ENCODE results near the gene HSD11B1L. TPM values are rescaled to one million over a fixed set of nuclear protein-coding genes. Genes with fewer than 3 reads are reported as not detected.

Gene HSD11B1L
- total RNA-seq, 3 donors from 2014 or later = 10.4 to 13.1 (median 11.1) TPM

DNA sequence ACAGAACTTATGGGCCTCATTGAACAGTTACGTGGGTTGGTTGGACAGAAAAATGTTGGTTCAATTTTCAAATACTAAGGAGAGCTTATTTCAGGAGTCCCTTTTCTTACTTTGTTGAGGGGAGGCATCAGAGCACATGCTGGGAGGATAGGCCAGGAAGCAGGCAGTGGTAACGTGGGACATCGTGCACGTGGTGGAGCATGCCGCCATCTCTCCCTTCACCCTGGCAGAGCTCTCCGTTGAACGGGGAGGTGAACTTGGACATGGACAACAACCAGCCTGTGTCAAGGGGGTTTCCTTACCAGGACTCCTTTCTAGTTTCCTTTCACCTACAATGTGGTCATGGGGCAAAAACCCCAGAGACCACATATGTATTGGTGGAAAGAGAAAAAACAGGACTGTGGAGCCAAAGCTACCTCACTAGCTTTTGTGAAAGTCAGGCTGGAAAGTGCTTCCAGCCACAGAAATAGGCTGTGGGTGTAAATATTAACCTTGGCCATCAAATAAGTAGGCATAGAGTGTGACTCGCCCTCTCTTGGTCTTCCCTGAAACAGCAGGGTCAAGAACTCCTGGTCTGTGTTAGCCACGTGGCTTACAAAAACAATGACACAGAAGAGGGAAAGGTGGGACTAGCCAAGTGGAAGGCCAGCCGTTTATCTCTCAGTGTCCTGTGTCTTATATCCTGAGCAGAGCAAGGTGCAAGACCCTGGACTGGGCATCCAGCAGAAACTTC is 14.9 kb upstream of the HSD11B1L start:
- Histone ChIP-seq H3K4me1 (no peaks in the 10 kb centered on the region), H3K27ac (no peak overlapping the region), H3K4me3 (no peak overlapping the region), H3K9me3 (no peaks in the 10 kb centered on the region), H3K36me3 (peaks cover 10% of the 10 kb centered on the region), H3K27me3 (no peaks in the 10 kb centered on the region)
- DNase-seq (ENCODE audit: low spot score in 2 of 2) = no peak
- intact Hi-C loops (cut with DNase I; ENCODE audit: low total_unique reads) = no loop called here
- TF ChIP-seq, protein P1, sequence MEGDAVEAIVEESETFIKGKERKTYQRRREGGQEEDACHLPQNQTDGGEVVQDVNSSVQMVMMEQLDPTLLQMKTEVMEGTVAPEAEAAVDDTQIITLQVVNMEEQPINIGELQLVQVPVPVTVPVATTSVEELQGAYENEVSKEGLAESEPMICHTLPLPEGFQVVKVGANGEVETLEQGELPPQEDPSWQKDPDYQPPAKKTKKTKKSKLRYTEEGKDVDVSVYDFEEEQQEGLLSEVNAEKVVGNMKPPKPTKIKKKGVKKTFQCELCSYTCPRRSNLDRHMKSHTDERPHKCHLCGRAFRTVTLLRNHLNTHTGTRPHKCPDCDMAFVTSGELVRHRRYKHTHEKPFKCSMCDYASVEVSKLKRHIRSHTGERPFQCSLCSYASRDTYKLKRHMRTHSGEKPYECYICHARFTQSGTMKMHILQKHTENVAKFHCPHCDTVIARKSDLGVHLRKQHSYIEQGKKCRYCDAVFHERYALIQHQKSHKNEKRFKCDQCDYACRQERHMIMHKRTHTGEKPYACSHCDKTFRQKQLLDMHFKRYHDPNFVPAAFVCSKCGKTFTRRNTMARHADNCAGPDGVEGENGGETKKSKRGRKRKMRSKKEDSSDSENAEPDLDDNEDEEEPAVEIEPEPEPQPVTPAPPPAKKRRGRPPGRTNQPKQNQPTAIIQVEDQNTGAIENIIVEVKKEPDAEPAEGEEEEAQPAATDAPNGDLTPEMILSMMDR (IDR thresholded peaks at IDR 0.05) = no peak
- TF ChIP-seq POLR2A (IDR thresholded peaks at IDR 0.05) (no peak), POLR2AphosphoS5 (IDR thresholded peaks at IDR 0.05) (no peak)

DNA sequence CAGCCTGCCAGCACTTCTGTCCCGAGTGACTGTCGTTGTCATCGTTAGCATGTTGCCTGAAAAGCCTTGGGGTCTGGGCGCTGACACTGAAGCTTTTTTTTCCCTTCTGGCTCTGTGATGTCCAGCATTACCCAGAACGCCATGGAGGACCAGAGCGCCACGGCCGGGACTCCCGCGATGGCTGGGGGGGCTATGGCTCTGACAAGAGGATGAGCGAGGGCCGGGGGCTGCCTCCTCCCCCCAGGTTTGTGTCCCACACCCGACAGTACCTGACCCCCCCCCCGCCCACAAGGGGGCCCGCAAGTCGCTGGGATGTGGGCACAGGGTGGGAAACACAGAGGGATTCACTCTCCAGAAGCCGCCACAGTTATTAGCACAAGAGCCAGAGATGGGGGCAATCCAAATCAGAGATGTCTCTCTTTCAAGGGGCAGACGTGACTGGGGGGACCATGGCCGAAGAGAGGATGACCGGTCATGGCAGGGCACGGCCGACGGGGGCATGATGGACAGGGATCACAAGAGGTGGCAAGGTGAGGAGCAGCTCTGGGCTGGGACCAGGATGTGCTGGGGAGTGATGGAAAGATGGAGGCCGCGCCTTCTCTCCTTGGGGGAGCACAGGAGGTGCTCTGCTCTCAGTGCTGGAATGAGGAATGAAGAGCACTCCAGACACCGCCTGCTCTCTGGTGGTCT is 13.8 kb upstream of the HSD11B1L start:
- H3K27ac ChIP-seq = no peak overlapping the region
- intact Hi-C loops (cut with DNase I; ENCODE audit: low total_unique reads) = no loop called here
- no peaks in the 10 kb centered on the region for H3K27me3 ChIP-seq
- no peaks in the 10 kb centered on the region for H3K9me3 ChIP-seq
- H3K4me3 ChIP-seq = no peak overlapping the region
- peaks cover 10% of the 10 kb centered on the region for H3K36me3 ChIP-seq
- H3K4me1 ChIP-seq = no peaks in the 10 kb centered on the region
- no peak for DNase-seq (ENCODE audit: low spot score in 2 of 2)
- TF ChIP-seq, protein P1 (IDR thresholded peaks at IDR 0.05) = no peak
- TF ChIP-seq POLR2AphosphoS5 (IDR thresholded peaks at IDR 0.05) (no peak), POLR2A (IDR thresholded peaks at IDR 0.05) (no peak)

DNA sequence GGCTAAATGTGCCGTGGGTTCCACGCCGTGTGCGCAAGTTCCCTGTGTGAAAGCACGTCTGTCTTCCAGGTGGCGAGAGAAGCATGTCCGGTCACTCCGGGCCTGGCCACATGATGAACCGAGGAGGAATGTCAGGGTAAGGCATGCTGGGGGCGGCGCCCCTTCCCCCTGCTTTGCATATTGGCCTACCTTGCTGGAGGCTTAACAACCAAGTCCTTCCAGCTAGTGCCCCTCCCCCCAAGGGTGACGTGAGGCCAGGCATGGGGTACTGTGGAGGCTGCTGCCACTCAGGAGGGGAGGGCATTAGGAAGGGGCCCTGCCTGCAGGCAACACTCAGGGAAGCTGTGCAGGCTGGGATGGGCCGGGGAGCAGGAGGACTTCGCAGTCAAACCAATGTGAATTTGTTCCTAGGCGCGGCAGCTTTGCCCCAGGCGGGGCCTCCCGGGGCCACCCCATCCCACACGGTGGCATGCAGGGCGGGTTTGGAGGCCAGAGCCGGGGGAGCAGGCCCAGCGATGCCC is 13.0 kb upstream of the HSD11B1L start:
- H3K27me3 ChIP-seq = no peaks in the 10 kb centered on the region
- no peak for DNase-seq (ENCODE audit: low spot score in 2 of 2)
- no peaks in the 10 kb centered on the region for H3K4me1 ChIP-seq
- no peaks in the 10 kb centered on the region for H3K9me3 ChIP-seq
- intact Hi-C loops (cut with DNase I; ENCODE audit: low total_unique reads) = no loop called here
- no peak overlapping the region for H3K4me3 ChIP-seq
- H3K36me3 ChIP-seq = peaks cover 10% of the 10 kb centered on the region
- TF ChIP-seq, protein P1 (IDR thresholded peaks at IDR 0.05) = no peak
- TF ChIP-seq POLR2AphosphoS5 (IDR thresholded peaks at IDR 0.05) (no peak), POLR2A (IDR thresholded peaks at IDR 0.05) (no peak)
- no peak overlapping the region for H3K27ac ChIP-seq

DNA sequence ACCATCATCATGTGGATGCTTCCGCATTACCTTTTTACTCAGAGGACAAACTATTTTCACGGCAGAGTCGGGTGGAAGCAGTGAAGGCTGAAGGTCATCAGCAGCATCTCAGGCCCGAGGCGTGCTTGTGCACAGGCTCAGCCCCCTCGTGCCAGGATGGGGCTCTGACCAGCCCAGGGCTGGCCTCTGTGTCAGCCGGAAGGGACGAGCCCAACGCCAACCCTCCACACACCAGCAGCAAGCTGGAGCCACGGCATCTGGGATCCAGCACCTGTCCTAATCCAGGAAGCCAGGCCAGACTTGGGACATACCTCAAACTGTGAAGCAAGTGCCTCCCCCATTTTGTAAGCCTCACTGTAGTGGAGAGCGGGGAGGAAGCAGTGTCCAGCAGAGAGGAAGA is 11.6 kb upstream of the HSD11B1L start:
- Histone ChIP-seq H3K9me3 (no peaks in the 10 kb centered on the region), H3K27me3 (no peaks in the 10 kb centered on the region), H3K36me3 (peaks cover 3% of the 10 kb centered on the region), H3K4me1 (no peaks in the 10 kb centered on the region), H3K4me3 (no peak overlapping the region), H3K27ac (no peak overlapping the region)
- intact Hi-C loops (cut with DNase I; ENCODE audit: low total_unique reads) = no loop called here
- no peak for TF ChIP-seq POLR2A (IDR thresholded peaks at IDR 0.05)
- TF ChIP-seq, protein P1 (IDR thresholded peaks at IDR 0.05) = no peak
- no peak for TF ChIP-seq POLR2AphosphoS5 (IDR thresholded peaks at IDR 0.05)
- DNase-seq (ENCODE audit: low spot score in 2 of 2) = no peak

DNA sequence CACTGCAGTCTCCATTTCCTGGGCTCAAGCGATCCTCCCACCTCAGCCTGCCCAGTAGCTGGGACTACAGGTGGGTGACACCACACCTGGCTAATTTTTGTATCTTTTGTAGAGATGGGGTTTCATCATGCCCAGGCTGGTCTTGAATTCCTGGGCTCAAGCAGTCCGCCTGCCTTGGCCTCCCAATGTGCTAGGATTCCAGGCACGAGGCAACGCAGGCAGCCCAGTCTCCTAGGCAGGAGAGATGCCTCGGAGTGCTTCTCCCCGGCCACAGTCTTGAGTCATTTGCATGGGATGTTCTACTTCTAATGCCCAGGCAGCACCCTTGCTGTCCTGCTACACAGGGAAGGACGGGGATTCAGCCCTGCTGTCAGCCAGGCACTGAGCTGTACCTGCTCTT is 9.2 kb upstream of the HSD11B1L start:
- TF ChIP-seq POLR2AphosphoS5 (IDR thresholded peaks at IDR 0.05) (no peak), POLR2A (IDR thresholded peaks at IDR 0.05) (no peak)
- TF ChIP-seq, protein P1 (IDR thresholded peaks at IDR 0.05) = no peak
- H3K27ac ChIP-seq = no peak overlapping the region
- H3K27me3 ChIP-seq = no peaks in the 10 kb centered on the region
- DNase-seq (ENCODE audit: low spot score in 2 of 2) = no peak
- H3K4me3 ChIP-seq = no peak overlapping the region
- no peaks in the 10 kb centered on the region for H3K4me1 ChIP-seq
- H3K9me3 ChIP-seq = no peaks in the 10 kb centered on the region
- H3K36me3 ChIP-seq = no peaks in the 10 kb centered on the region
- intact Hi-C loops (cut with DNase I; ENCODE audit: low total_unique reads) = no loop called here

Data from breast epithelium (tissue), 4 donors.